Measurements from ENCODE around the gene INPP5K.

The INPP5K gene

GRCh38 chr17:1506649-1507267 is 9.7 kb downstream of the INPP5K start:
- DNase-seq (ENCODE audit: low read depth in 2 of 2): no peak

DNA sequence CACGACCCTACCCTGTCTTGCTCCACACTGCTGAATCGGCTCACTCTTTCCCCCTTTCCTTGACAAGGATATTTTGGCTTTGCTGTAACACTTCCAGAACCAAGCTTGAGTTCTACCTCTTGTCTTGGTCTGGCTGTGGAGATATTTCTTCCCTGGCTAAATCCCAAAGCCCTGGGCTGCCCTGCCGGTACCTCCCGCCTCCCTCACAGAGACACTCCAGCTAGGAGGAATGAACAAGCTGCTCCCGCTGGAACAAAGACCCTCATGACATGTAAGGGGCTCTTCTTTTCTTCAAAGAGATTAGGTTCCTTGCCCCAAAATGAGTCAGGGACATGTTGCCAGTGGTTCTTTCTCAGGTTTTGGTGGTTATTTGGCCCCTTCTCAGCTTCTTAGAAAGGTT is 10.8 kb downstream of the INPP5K start:
- DNase-seq (ENCODE audit: low read depth in 2 of 2): no peak

GRCh38 chr17:1504866-1505265 is 11.5 kb downstream of the INPP5K start:
- no peak for DNase-seq (ENCODE audit: low read depth in 2 of 2)

- DNase-seq (ENCODE audit: low read depth in 2 of 2): no peak
Observed at GRCh38 chr17:1503699-1504098, 12.7 kb downstream of the INPP5K start.

DNA sequence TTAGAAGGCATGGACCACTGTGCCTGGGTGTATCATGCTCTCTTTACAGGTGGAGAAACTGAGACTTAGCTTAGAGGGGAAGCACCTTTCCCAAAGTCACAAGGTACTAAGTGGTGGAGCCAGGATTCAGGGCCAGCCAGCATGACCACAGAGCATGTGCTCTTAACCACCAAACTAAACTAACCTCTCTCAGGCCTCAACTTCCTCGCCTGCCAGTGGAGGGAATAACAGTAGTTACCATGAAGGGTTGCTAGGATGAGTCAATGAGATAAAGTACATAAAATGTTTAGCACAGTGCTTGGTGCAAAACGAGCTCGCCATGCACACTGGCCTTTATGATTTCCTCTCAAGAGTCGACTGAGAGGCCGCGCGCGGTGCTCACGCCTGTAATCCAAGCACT is 17.5 kb downstream of the INPP5K start:
- no peak for DNase-seq (ENCODE audit: low read depth in 2 of 2)

GRCh38 chr17:1498233-1498632 is 18.2 kb downstream of the INPP5K start:
- no peak for DNase-seq (ENCODE audit: low read depth in 2 of 2)

- no peak for DNase-seq (ENCODE audit: low read depth in 2 of 2)
Observed at GRCh38 chr17:1497831-1498230, 18.6 kb downstream of the INPP5K start.

DNA sequence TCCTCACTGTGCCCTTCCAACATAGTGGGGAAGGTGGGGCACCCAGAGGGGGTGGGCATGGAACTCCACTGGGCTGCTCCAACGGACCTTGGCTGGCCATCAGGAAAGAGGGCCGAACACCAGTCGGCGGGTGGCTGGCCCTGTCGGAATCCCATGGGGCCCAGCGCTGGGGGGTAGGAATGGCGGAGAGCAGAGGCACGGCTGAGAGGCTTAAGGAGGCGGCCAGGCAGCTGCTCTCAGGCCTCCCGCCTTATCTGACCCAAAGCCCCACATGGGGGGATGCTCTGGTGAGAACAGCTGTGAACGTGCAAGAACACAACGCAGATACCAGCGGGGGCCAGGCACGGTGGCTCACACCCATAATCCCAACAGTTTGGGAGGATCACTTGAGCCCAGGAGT is 19.5 kb downstream of the INPP5K start:
- DNase-seq (ENCODE audit: low read depth in 2 of 2): no peak

DNA sequence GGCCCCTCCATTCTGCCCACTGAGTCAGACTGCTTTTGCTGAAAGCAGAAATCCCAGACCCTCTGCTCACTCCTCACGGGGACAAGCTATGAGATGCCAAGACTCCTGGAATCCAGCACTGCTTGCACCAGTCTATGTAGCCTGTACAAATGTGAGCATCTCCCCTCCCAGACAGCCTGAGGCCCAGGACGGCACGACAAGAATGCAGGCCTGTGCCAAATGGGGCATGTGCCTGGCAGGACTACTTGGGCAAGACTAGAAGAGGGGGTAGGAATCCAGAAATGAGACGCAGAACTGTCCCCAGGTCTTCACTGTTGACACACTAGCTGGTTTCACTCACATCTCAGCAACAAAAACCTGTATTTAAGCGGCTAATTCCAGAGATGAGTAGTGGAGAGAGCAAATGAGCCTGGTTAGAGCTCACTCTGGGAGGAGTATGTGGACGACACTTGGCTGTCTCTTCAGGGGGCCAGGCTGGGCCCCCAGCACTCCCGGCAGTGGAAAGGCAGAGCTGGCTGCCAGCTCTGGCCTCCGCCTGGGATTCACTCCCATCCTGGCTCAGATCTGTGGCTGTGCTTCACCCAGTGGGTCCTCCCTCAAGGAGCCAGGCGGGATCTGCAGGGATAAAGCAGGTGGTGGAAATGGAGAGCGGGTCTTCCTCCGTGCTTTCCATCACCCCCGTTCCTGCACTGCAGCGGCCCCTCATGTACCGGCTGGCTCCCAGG is 21.0 kb downstream of the INPP5K start:
- no peak for DNase-seq (ENCODE audit: low read depth in 2 of 2)

GRCh38 chr17:1494736-1495253 is 21.6 kb downstream of the INPP5K start:
- no peak for DNase-seq (ENCODE audit: low read depth in 2 of 2)

GRCh38 chr17:1494203-1494602 is 22.2 kb downstream of the INPP5K start:
- DNase-seq (ENCODE audit: low read depth in 2 of 2): no peak

DNA sequence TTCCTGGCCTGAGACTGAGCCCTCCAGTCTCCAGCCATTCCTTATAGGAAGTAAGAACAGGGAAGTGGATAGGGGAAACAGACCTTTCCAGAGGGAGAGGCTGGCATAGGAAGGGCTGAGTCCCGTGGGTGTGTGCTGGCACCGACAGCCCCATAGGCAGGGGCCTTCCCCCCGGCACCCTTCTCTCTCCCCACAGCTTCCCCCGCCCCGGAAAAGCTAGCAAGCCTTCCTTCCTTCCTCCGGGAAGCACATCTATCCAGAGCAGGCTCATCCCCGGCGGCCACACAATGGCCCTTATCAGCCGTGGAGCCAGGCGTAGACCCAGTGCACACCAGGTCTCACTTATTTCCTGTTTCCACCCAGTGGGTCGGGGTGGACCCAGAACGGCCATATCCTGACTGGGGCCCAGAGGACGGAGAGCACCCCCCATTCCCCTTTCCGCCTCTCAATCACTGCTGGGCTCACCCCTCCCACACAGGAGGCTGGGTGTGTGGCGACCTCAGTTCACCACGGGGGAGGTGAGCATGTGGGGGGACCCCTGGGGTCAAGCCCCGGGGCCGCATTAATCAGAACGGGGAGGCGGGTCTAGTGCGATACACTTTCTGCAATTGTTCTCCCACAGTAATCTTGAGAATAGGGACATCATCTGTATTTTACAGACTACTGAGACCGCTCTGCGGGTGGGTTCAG is 23.0 kb downstream of the INPP5K start:
- DNase-seq (ENCODE audit: low read depth in 2 of 2): no peak

DNA sequence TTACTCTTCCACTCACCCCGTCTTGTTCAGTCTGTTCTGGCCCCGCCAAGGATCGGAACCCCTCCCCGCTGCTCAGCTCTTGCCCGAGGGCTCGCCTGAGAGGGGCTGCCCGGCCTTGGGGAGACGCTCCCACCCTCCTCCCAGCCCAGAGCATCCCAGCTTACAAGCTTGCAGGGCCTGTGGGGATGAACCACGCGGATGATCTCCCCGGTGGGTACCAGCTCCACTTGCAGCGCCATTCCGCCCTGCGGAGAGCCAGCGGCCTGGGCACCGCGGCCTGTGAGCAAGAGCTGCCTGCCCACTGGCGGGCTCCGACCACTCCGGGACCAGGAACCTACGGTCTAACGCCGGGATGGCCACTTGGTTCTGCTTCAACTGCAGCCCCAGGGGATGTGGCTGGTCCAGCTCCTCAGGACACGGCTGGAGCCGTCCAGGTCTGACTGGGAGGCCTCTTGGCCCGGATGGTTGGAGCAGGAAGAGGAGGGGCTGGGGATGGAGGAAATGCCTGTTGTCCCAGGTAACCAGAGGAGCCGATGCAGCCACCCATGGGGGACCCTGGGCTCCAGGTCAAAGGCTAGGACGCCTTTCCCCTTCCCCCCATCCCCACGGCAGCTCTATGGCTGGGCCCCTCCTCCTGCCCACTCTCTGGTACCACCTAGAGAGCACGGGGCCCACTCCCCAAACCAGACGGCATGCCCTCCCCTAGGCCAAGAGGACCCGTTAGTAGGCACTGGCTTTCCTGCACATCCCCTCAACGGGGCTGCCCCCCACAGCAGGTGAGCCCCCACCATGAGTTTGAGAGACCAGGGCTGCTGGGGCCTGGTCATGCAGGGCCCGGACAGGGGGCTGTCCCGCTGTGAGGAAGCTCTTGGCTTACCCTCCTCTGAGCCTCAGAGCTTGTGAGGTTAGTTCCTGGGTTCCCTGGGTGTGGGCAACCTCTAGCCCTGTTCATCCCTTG is 23.9 kb downstream of the INPP5K start, which contains the start of gene MYO1C:
Gene MYO1C (minus strand): TSS at position 438 of the 958 bp plus-strand sequence. CDS start 199 bp downstream, at position 239.
- no peak for DNase-seq (ENCODE audit: low read depth in 2 of 2)

GRCh38 chr17:1491443-1492248 is 24.8 kb downstream of the INPP5K start:
- DNase-seq (ENCODE audit: low read depth in 2 of 2): no peak

DNA sequence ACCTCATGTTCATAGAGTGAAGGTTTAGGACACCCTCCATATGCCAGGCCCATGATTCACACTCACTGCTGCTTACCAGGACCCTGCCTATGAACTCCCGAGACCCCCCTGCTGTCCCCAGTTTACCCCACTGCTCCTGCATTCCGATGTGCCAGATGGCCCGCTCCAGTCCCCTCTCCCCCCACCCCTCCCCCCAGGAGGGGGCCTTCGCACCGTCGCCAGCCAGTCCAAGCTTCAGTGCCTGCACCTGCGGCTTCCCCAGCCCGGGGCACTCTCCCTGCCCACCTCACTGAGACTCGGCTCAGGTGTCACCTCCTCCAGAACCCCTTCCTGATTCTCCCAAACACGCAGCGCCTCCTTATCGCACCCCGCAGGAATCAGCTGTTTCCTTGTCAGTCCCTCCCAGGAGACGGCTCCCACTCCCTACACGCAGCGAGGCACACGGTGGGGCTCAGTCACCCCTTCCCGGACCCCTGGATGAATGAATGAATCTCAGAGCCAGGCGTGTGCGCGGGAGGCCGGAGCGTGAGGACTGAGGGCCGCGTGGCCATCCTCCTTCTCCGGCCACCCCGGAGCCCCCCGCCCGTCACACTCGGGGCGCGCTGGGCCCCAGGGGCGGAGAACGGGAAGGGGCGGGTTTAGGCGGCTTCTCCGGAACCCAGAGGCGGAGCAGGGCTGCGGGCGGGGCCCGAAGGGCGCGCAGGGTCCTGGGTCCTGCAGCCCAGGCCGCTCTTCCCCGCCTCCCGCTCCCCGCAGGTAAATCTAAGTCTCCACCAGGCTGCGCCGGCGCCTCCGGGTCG is 25.6 kb downstream of the INPP5K start:
- no peak for DNase-seq (ENCODE audit: low read depth in 2 of 2)

DNA sequence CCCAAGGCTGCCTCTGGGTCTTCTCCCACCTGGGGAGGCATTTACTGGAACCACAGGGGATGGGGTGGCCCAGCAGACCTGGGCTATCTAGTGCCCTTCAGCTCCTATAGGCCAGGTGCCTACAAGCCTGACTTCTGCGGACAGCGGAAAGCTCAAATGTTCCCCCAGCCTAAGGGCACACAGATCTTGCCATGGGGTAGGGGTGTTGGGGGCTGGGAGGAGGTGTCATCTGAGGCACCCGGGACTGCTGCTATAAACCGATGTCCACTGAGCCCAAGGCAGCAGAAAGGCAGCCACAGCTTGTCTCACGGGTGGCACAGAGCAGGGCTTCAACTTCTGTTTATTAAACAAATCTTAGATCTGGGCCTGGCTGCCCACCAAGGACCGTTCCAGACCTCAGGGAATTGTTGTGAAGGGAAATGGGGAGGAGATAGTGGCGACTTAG is 27.6 kb downstream of the INPP5K start:
- no peak for DNase-seq (ENCODE audit: low read depth in 2 of 2)

- DNase-seq (ENCODE audit: low read depth in 2 of 2): peak; percentile 55
Observed at GRCh38 chr17:1487939-1488825, 28.2 kb downstream of the INPP5K start.

GRCh38 chr17:1486802-1487695 is 29.4 kb downstream of the INPP5K start:
- DNase-seq (ENCODE audit: low read depth in 2 of 2): peak; percentile 58 to 59

Measured in stimulated activated CD8-positive, alpha-beta memory T cell treated with anti-CD3 and anti-CD28 coated beads, Interleukin-2, amount 100 ng/mL, for 1 hour (primary cell).